HEK293 (cell line): Measurements from ENCODE around the gene NEGR1.

ENCODE experiments used
- CTCF ChIA-PET: fragments of 350-600 bp; formaldehyde crosslinking; extraction: SDS; loops from one replicate; lab custom pipeline; 2021; ENCODE audit warnings: antibody characterized with exemption; lab: Yijun Ruan, JAX
- POLR2A ChIA-PET: fragments of 300-600 bp; formaldehyde crosslinking; extraction: SDS; loops from one replicate; lab custom pipeline; 2020; ENCODE audit warnings: antibody characterized with exemption, inconsistent platforms; lab: Yijun Ruan, JAX
- H3K27ac ChIP-seq: fragments of 200-500 bp; sonication (Bioruptor generic); 2 replicates; pipeline ENCODE4 v1.5.1; 2014; ENCODE audit warnings: low read depth, low read length, control low read depth, inconsistent platforms; ENCODE audit errors: extremely low read depth
- H3K36me3 ChIP-seq, 2 experiments: fragments of 200-500 bp in 1 of 2; sonication (Bioruptor generic) in 1 of 2; 1 replicate in 1 of 2; 2 replicates in 1 of 2; pipeline ENCODE4 v1.5.1; 2014 to 2017; ENCODE audit warnings: inconsistent platforms in 2 of 2, low read length in 2 of 2; ENCODE audit not compliant: control insufficient read depth in 2 of 2, insufficient read depth in 1 of 2
- H3K4me1 ChIP-seq: fragments of 200-500 bp; sonication (Bioruptor generic); 2 replicates; pipeline ENCODE4 v1.5.1; 2014; ENCODE audit warnings: mild to moderate bottlenecking, low read length, inconsistent platforms; ENCODE audit not compliant: control insufficient read depth, insufficient read depth
- H3K4me3 ChIP-seq: 2 replicates; pipeline ENCODE4 v1.5.1; 2011; ENCODE audit warnings: low read depth, mild to moderate bottlenecking, control low read depth, low read length, moderate library complexity
- H3K9me3 ChIP-seq: fragments of 200-500 bp; sonication (Bioruptor generic); 2 replicates; pipeline ENCODE4 v1.5.1; 2014; ENCODE audit warnings: low read depth, low read length, inconsistent platforms; ENCODE audit not compliant: control insufficient read depth, insufficient read depth
- BCL11B ChIP-seq: fragments of 450-650 bp; formaldehyde crosslinking; IDR thresholded peaks from 2 replicates; pipeline ENCODE4 v1.5.1; 2016; ENCODE audit warnings: low read depth, missing biosample characterization, missing genetic modification characterization
- GFI1B ChIP-seq: fragments of 450-650 bp; formaldehyde crosslinking; IDR thresholded peaks from 2 replicates; pipeline ENCODE4 v1.5.1; 2016; ENCODE audit warnings: missing biosample characterization, missing genetic modification characterization
- KLF1 ChIP-seq: fragments of 450-650 bp; formaldehyde crosslinking; IDR thresholded peaks from 2 replicates; pipeline ENCODE4 v1.5.1; 2016; ENCODE audit warnings: missing biosample characterization, missing genetic modification characterization
- MEIS1 ChIP-seq: sonication (generic); formaldehyde crosslinking; IDR thresholded peaks from 2 replicates; pipeline ENCODE4 v1.8.1; 2022; ENCODE audit warnings: missing genetic modification reagents, mild to moderate bottlenecking, borderline replicate concordance
- MYNN ChIP-seq: fragments of 450-650 bp; formaldehyde crosslinking; IDR thresholded peaks from 2 replicates; pipeline ENCODE4 v1.5.1; 2016; ENCODE audit warnings: missing biosample characterization, missing genetic modification characterization, borderline replicate concordance
- SETDB1 ChIP-seq: IDR thresholded peaks from one replicate; pipeline ENCODE4 v1.6.1; 2017; ENCODE audit warnings: mild to moderate bottlenecking, low read length, moderate library complexity, mixed read lengths; ENCODE audit not compliant: insufficient read length
- SP7 ChIP-seq: fragments of 450-650 bp; formaldehyde crosslinking; IDR thresholded peaks from 2 replicates; pipeline ENCODE4 v1.5.1; 2016; ENCODE audit warnings: missing biosample characterization, missing genetic modification characterization
- ZBTB17 ChIP-seq: fragments of 450-650 bp; formaldehyde crosslinking; IDR thresholded peaks from 2 replicates; pipeline ENCODE4 v1.5.1; 2016; ENCODE audit warnings: missing biosample characterization, missing genetic modification characterization
- ZBTB8A ChIP-seq: fragments of 450-650 bp; formaldehyde crosslinking; IDR thresholded peaks from 2 replicates; pipeline ENCODE4 v1.5.1; 2016; ENCODE audit warnings: missing biosample characterization, missing genetic modification characterization
- ZNF184 ChIP-seq: fragments of 450-650 bp; IDR thresholded peaks from 2 replicates; pipeline ENCODE4 v1.5.1; 2018; ENCODE audit warnings: missing biosample characterization, mild to moderate bottlenecking, missing genetic modification characterization
- ZNF311 ChIP-seq: fragments of 450-650 bp; formaldehyde crosslinking; IDR thresholded peaks from 2 replicates; pipeline ENCODE4 v1.5.1; 2017; ENCODE audit warnings: missing biosample characterization, missing genetic modification characterization, borderline replicate concordance
- ZNF433 ChIP-seq: fragments of 450-650 bp; formaldehyde crosslinking; IDR thresholded peaks from 2 replicates; pipeline ENCODE4 v1.5.1; 2016; ENCODE audit warnings: missing biosample characterization, missing genetic modification characterization, low read depth
- ZNF521 ChIP-seq: fragments of 450-650 bp; formaldehyde crosslinking; IDR thresholded peaks from 2 replicates; pipeline ENCODE4 v1.5.1; 2017; ENCODE audit warnings: missing biosample characterization, mild to moderate bottlenecking, missing genetic modification characterization
- ZNF561 ChIP-seq: fragments of 450-650 bp; IDR thresholded peaks from 2 replicates; pipeline ENCODE4 v1.5.1; 2018; ENCODE audit warnings: missing biosample characterization, missing genetic modification characterization, borderline replicate concordance
- ZNF623 ChIP-seq: fragments of 450-650 bp; formaldehyde crosslinking; IDR thresholded peaks from 2 replicates; pipeline ENCODE4 v1.5.1; 2016; ENCODE audit warnings: missing biosample characterization, missing genetic modification characterization
- ZNF624 ChIP-seq: fragments of 450-650 bp; formaldehyde crosslinking; IDR thresholded peaks from 2 replicates; pipeline ENCODE4 v1.5.1; 2017; ENCODE audit warnings: missing biosample characterization, missing genetic modification characterization
- ZNF660 ChIP-seq: fragments of 450-650 bp; IDR thresholded peaks from 2 replicates; pipeline ENCODE4 v1.5.1; 2018; ENCODE audit warnings: missing biosample characterization, mild to moderate bottlenecking, missing genetic modification characterization
- ZNF843 ChIP-seq: fragments of 450-650 bp; formaldehyde crosslinking; IDR thresholded peaks from 2 replicates; pipeline ENCODE4 v1.5.1; 2016; ENCODE audit warnings: missing biosample characterization, missing genetic modification characterization
- ZSCAN16 ChIP-seq: fragments of 450-650 bp; formaldehyde crosslinking; IDR thresholded peaks from 2 replicates; pipeline ENCODE4 v1.5.1; 2016; ENCODE audit warnings: missing biosample characterization, missing genetic modification characterization
- TF ChIP-seq, protein P1 (sequence below): fragments of 450-650 bp; formaldehyde crosslinking; IDR thresholded peaks from 2 replicates; pipeline ENCODE4 v1.5.1; 2016; ENCODE audit warnings: missing biosample characterization, missing genetic modification characterization
- TF ChIP-seq, protein P2 (sequence below): fragments of 450-650 bp; formaldehyde crosslinking; IDR thresholded peaks from 2 replicates; pipeline ENCODE4 v1.5.1; 2016; ENCODE audit warnings: missing biosample characterization, missing genetic modification characterization
- TF ChIP-seq, protein P3 (sequence below): fragments of 450-650 bp; formaldehyde crosslinking; IDR thresholded peaks from 2 replicates; pipeline ENCODE4 v1.5.1; 2016; ENCODE audit warnings: missing biosample characterization, missing genetic modification characterization
- TF ChIP-seq, protein P4 (sequence below): fragments of 450-650 bp; formaldehyde crosslinking; conservative IDR thresholded peaks from 2 replicates; pipeline ENCODE4 v1.5.1; 2016; ENCODE audit warnings: low read depth, missing biosample characterization, missing genetic modification characterization

NEGR1 gene

DNA sequence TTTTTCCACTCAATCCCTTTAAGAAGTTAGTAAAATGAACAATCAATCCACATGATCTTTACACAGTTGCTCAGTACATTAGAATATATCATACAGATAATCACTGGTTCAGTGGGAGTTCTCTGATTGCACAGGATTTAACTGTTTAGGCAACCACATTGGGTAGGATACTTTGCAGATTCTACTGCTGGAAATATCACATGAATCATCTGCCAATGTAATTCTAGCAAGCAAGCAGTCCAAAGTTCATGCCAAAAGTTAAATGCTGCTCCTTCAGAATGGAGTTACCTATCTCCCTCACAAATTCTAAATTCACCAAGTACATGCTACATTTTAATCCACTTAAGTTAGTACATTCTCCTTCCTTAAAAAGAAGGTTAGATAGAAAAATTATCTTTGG, 52.4 kb downstream of the NEGR1 start:
- no peaks in the 10 kb centered on the region for H3K36me3 ChIP-seq
- ChIA-PET POLR2A (no interaction called here), CTCF (no interaction called here)
- H3K4me3 ChIP-seq, result no peak overlapping the region
- TF ChIP-seq GFI1B (tag by site-specific recombination), result no peak
- TF ChIP-seq ZNF624 (tag by site-specific recombination), result no peak
- no peak for TF ChIP-seq ZSCAN16 (tag by site-specific recombination)
- TF ChIP-seq MEIS1 (CRISPR knock-in tag), result no peak
- no peak for TF ChIP-seq ZBTB17 (tag by site-specific recombination)
- no peak for TF ChIP-seq KLF1 (tag by site-specific recombination)
- no peak for TF ChIP-seq ZNF433 (tag by site-specific recombination)
- no peak for TF ChIP-seq ZNF184 (tag by site-specific recombination)
- no peaks in the 10 kb centered on the region for H3K9me3 ChIP-seq
- no peaks in the 10 kb centered on the region for H3K4me1 ChIP-seq
- H3K27ac ChIP-seq, result no peak overlapping the region

DNA sequence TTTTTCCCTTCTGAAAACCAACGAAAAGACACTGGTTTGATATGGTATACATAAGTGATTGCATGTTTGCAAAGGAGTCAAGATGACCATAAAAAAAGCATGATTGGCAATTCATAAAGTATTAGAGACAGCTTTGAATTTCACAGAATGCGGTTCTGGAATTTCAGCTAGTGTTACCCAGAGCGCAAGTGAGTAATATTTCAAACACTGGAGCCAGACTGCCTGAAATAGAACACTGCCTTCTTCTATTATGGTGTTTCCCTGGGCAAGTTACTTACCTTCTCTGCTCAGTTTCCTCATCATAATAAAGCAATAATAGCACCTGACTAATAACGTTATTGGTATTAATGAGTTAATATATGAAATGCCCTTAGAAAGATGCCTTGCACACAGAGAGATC, 54.7 kb downstream of the NEGR1 start:
- no peak for TF ChIP-seq ZNF521 (tag by site-specific recombination)
- TF ChIP-seq BCL11B, result no peak
- TF ChIP-seq, protein P1, sequence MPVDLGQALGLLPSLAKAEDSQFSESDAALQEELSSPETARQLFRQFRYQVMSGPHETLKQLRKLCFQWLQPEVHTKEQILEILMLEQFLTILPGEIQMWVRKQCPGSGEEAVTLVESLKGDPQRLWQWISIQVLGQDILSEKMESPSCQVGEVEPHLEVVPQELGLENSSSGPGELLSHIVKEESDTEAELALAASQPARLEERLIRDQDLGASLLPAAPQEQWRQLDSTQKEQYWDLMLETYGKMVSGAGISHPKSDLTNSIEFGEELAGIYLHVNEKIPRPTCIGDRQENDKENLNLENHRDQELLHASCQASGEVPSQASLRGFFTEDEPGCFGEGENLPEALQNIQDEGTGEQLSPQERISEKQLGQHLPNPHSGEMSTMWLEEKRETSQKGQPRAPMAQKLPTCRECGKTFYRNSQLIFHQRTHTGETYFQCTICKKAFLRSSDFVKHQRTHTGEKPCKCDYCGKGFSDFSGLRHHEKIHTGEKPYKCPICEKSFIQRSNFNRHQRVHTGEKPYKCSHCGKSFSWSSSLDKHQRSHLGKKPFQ (tag by site-specific recombination), result no peak
- TF ChIP-seq, protein P2, sequence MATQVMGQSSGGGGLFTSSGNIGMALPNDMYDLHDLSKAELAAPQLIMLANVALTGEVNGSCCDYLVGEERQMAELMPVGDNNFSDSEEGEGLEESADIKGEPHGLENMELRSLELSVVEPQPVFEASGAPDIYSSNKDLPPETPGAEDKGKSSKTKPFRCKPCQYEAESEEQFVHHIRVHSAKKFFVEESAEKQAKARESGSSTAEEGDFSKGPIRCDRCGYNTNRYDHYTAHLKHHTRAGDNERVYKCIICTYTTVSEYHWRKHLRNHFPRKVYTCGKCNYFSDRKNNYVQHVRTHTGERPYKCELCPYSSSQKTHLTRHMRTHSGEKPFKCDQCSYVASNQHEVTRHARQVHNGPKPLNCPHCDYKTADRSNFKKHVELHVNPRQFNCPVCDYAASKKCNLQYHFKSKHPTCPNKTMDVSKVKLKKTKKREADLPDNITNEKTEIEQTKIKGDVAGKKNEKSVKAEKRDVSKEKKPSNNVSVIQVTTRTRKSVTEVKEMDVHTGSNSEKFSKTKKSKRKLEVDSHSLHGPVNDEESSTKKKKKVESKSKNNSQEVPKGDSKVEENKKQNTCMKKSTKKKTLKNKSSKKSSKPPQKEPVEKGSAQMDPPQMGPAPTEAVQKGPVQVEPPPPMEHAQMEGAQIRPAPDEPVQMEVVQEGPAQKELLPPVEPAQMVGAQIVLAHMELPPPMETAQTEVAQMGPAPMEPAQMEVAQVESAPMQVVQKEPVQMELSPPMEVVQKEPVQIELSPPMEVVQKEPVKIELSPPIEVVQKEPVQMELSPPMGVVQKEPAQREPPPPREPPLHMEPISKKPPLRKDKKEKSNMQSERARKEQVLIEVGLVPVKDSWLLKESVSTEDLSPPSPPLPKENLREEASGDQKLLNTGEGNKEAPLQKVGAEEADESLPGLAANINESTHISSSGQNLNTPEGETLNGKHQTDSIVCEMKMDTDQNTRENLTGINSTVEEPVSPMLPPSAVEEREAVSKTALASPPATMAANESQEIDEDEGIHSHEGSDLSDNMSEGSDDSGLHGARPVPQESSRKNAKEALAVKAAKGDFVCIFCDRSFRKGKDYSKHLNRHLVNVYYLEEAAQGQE (tag by site-specific recombination), result no peak
- no peak for TF ChIP-seq MYNN (tag by site-specific recombination)
- TF ChIP-seq ZNF843 (tag by site-specific recombination), result no peak
- TF ChIP-seq, protein P3, sequence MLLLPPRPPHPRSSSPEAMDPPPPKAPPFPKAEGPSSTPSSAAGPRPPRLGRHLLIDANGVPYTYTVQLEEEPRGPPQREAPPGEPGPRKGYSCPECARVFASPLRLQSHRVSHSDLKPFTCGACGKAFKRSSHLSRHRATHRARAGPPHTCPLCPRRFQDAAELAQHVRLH (tag by site-specific recombination), result no peak
- TF ChIP-seq ZNF660 (tag by site-specific recombination), result no peak
- no peak for TF ChIP-seq ZBTB8A
- TF ChIP-seq SP7 (tag by site-specific recombination), result no peak
- TF ChIP-seq, protein P4, sequence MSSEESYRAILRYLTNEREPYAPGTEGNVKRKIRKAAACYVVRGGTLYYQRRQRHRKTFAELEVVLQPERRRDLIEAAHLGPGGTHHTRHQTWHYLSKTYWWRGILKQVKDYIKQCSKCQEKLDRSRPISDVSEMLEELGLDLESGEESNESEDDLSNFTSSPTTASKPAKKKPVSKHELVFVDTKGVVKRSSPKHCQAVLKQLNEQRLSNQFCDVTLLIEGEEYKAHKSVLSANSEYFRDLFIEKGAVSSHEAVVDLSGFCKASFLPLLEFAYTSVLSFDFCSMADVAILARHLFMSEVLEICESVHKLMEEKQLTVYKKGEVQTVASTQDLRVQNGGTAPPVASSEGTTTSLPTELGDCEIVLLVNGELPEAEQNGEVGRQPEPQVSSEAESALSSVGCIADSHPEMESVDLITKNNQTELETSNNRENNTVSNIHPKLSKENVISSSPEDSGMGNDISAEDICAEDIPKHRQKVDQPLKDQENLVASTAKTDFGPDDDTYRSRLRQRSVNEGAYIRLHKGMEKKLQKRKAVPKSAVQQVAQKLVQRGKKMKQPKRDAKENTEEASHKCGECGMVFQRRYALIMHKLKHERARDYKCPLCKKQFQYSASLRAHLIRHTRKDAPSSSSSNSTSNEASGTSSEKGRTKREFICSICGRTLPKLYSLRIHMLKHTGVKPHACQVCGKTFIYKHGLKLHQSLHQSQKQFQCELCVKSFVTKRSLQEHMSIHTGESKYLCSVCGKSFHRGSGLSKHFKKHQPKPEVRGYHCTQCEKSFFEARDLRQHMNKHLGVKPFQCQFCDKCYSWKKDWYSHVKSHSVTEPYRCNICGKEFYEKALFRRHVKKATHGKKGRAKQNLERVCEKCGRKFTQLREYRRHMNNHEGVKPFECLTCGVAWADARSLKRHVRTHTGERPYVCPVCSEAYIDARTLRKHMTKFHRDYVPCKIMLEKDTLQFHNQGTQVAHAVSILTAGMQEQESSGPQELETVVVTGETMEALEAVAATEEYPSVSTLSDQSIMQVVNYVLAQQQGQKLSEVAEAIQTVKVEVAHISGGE (tag by site-specific recombination), result no peak
- no peak for TF ChIP-seq SETDB1
- no peak for TF ChIP-seq ZNF561
- no peak for TF ChIP-seq ZNF623 (tag by site-specific recombination)
- TF ChIP-seq MEIS1 (CRISPR knock-in tag), result no peak
- no peak for TF ChIP-seq ZNF311 (tag by site-specific recombination)
- ChIA-PET POLR2A (no interaction called here), CTCF (no interaction called here)
- Histone ChIP-seq H3K27ac (no peak overlapping the region), H3K4me3 (no peak overlapping the region), H3K4me1 (no peaks in the 10 kb centered on the region), H3K36me3 (no peaks in the 10 kb centered on the region), H3K9me3 (no peaks in the 10 kb centered on the region)
